Endodermal cell (in vitro differentiated cells): Measurements from ENCODE around the gene BAZ1B. TPM values are rescaled to one million over a fixed set of nuclear protein-coding genes. Genes with fewer than 3 reads are reported as not detected.
"Not testable (repeated sequence)": the region's sequence is repeated elsewhere in the genome, so short reads cannot be mapped to it uniquely, and the experiment has no call there.

Source experiments
- DNase-seq: peaks from one replicate; pipeline ENCODE4 v3.0.0-alpha.2; 2017
- H3K27ac ChIP-seq: 2 replicates; pipeline ENCODE4 v1.5.1; 2013; ENCODE audit warnings: mild to moderate bottlenecking, low read depth, low read length, moderate library complexity
- H3K27me3 ChIP-seq: 2 replicates; pipeline ENCODE4 v1.6.1; 2013; ENCODE audit warnings: mild to moderate bottlenecking, low read length, moderate library complexity; ENCODE audit not compliant: insufficient read depth, control insufficient read depth, poor library complexity, severe bottlenecking
- H3K36me3 ChIP-seq: 2 replicates; pipeline ENCODE4 v1.7.0; 2013; ENCODE audit warnings: mild to moderate bottlenecking, low read length, moderate library complexity; ENCODE audit not compliant: control insufficient read depth, insufficient read depth
- H3K4me1 ChIP-seq: one replicate; pipeline ENCODE4 v1.7.0; 2013; ENCODE audit warnings: low read length; ENCODE audit not compliant: control insufficient read depth, insufficient read depth
- H3K4me3 ChIP-seq: 2 replicates; pipeline ENCODE4 v1.5.1; 2013; ENCODE audit warnings: mild to moderate bottlenecking, low read length, moderate library complexity
- H3K9ac ChIP-seq: 2 replicates; pipeline ENCODE4 v1.6.1; 2013; ENCODE audit warnings: mild to moderate bottlenecking, low read length, moderate library complexity; ENCODE audit not compliant: poor library complexity, severe bottlenecking; ENCODE audit errors: extremely low read depth
- H3K9me3 ChIP-seq: 2 replicates; pipeline ENCODE4 v1.6.1; 2013; ENCODE audit warnings: mild to moderate bottlenecking, low read length, moderate library complexity; ENCODE audit not compliant: control insufficient read depth
- H3K27ac Mint-ChIP-seq: 2 replicates; pipeline ENCODE4 v1.8.0; 2020; ENCODE audit warnings: mixed read lengths
- H3K27me3 Mint-ChIP-seq: 2 replicates; pipeline ENCODE4 v1.8.0; 2021; ENCODE audit warnings: mild to moderate bottlenecking, mixed read lengths; ENCODE audit not compliant: insufficient read depth
- H3K36me3 Mint-ChIP-seq: 2 replicates; pipeline ENCODE4 v1.8.0; 2020; ENCODE audit warnings: low read depth, mixed read lengths
- H3K4me1 Mint-ChIP-seq: 2 replicates; pipeline ENCODE4 v1.8.0; 2020; ENCODE audit warnings: mixed read lengths
- H3K4me3 Mint-ChIP-seq: 2 replicates; pipeline ENCODE4 v1.8.0; 2020; ENCODE audit warnings: mild to moderate bottlenecking, moderate library complexity, mixed read lengths
- H3K9me3 Mint-ChIP-seq: 2 replicates; pipeline ENCODE4 v1.8.0; 2020; ENCODE audit warnings: mild to moderate bottlenecking, mixed read lengths
- CTCF ChIP-seq: fragments of 200-600 bp; sonication (generic); conservative IDR thresholded peaks from 2 replicates; pipeline ENCODE4 v1.5.0; 2021; ENCODE audit warnings: antibody characterized with exemption, mild to moderate bottlenecking
- WGBS, 2 experiments: methylation state at CpG; one replicate each; pipeline versions ENCODE4 v1.1.5 to v1.1.7; 2013; ENCODE audit warnings: missing lambda C conversion rate in 2 of 2, mixed read lengths in 1 of 2; ENCODE audit not compliant: insufficient coverage in 1 of 2, insufficient read length in 1 of 2; 5-methylcytosine and 5-hydroxymethylcytosine counted together
- total RNA-seq, 2 donors: library from RNA; stranded (reverse); fragmentation: NEBNext Ultra II Directional in 1 of 2; extraction: Animal tissue kit (Norgen Biotek cat#: 25700) in 1 of 2; gene quantifications; 2 replicates in 1 of 2; 3 replicates in 1 of 2; pipeline ENCODE4 v1.2.1, GENCODE V29; 2021

BAZ1B gene
- total RNA-seq, 2 donors from 2014 or later, result 66.4 to 72.1 TPM

- Histone ChIP-seq H3K4me1 (no peaks in the 10 kb centered on the region), H3K4me3 (no peak overlapping the region), H3K9ac (no peak overlapping the region), H3K27ac (no peak overlapping the region), H3K27me3 (no peaks in the 10 kb centered on the region), H3K36me3 (peaks cover 81% of the 10 kb centered on the region), H3K9me3 (no peaks in the 10 kb centered on the region)
- WGBS, 2 experiments, result 76 to 95% methylated on average over 4 to 5 of the region's 5 CpGs
- no peaks in the 10 kb centered on the region for H3K9me3 Mint-ChIP-seq
- no peak overlapping the region for H3K27ac Mint-ChIP-seq
- H3K4me1 Mint-ChIP-seq, result no peaks in the 10 kb centered on the region
- H3K4me3 Mint-ChIP-seq, result no peak overlapping the region
- peaks cover 64% of the 10 kb centered on the region for H3K36me3 Mint-ChIP-seq
- H3K27me3 Mint-ChIP-seq, result no peaks in the 10 kb centered on the region
- TF ChIP-seq CTCF, result no peak
- no peak for DNase-seq
Measured at GRCh38 chr7:73477376-73477775, 44.7 kb downstream of the BAZ1B start.

DNA sequence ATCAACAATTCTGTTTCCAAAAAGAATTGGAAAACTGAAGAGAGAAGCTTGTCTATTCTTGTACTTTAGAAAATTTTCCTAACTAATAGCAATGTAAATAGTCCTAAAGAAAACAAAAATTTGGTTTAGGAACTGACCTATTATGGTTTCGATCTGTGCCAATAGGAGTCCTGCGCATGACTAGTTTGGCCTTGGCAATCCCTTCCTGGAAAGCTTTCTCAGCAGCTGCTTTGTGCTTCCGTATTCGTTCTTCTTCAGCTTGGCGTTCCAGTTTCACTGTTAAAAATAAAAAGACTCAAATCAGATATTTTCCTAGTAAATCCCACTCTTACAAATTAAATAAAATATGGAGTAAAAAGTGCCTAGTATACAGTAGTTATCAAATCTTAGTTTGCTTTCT lies 51.9 kb downstream of the BAZ1B start:
- no peaks in the 10 kb centered on the region for H3K27me3 ChIP-seq
- no peak for TF ChIP-seq CTCF
- H3K4me3 ChIP-seq, result no peak overlapping the region
- peaks cover 85% of the 10 kb centered on the region for H3K36me3 ChIP-seq
- H3K27ac ChIP-seq, result no peak overlapping the region
- no peak overlapping the region for H3K4me3 Mint-ChIP-seq
- H3K9ac ChIP-seq, result no peak overlapping the region
- H3K4me1 ChIP-seq, result no peaks in the 10 kb centered on the region
- no peaks in the 10 kb centered on the region for H3K4me1 Mint-ChIP-seq
- H3K9me3 ChIP-seq, result no peaks in the 10 kb centered on the region
- WGBS, 2 experiments, result 92 to 96% methylated on average over 2 to 5 of the region's 5 CpGs
- H3K27me3 Mint-ChIP-seq, result no peaks in the 10 kb centered on the region
- no peak for DNase-seq
- no peak overlapping the region for H3K27ac Mint-ChIP-seq
- H3K9me3 Mint-ChIP-seq, result no peaks in the 10 kb centered on the region
- peaks cover 61% of the 10 kb centered on the region for H3K36me3 Mint-ChIP-seq

DNA sequence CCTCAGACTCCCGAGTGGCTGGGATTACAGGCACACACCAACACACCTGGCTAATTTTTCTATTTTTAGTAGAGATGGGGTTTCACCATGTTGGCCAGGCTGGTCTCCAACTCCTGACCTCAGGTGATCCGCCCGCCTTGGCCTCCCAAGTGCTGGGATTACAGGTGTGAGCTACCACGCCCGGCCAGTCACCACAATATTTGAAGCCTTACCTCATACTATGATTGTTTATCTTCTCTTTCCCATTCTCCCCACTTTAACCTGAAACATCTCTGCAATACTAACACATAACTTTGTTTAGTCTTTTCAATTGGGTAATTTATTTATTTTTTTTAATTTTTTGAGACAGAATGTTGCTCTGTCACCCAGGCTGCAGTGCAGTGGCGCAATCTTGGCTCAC lies 55.0 kb downstream of the BAZ1B start:
- not testable (repeated sequence) for H3K4me3 ChIP-seq, H3K4me3 Mint-ChIP-seq, H3K27ac Mint-ChIP-seq, H3K4me1 ChIP-seq, H3K27ac ChIP-seq, H3K9ac ChIP-seq, H3K27me3 ChIP-seq, H3K4me1 Mint-ChIP-seq, H3K27me3 Mint-ChIP-seq, DNase-seq, H3K9me3 Mint-ChIP-seq, H3K9me3 ChIP-seq
- H3K36me3 Mint-ChIP-seq, result peaks cover 80% of the 10 kb centered on the region
- peaks cover 98% of the 10 kb centered on the region for H3K36me3 ChIP-seq
- WGBS, 2 experiments, result 96 to 100% methylated on average over 2 to 6 of the region's 6 CpGs

DNA sequence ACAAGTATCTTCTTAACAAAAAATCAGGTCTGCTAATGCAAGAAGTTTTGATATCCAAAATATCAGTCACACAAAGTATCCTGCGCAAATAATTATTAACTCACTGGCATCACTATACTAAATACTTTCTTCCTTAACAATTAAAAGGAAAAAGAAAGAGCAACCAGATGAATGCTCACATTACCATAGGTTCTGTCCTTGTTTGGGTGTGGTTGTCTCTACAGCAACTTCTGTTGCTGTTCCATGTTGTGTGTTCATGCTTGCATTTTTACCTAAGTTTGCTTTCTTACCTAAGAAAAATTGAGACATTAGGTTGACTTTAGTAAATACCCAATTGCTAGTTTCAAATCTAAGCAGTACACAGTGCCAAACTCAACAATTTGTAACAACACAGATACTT lies 56.0 kb downstream of the BAZ1B start:
- H3K27me3 Mint-ChIP-seq, result no peaks in the 10 kb centered on the region
- H3K4me3 ChIP-seq, result no peak overlapping the region
- no peak overlapping the region for H3K4me3 Mint-ChIP-seq
- no peaks in the 10 kb centered on the region for H3K27me3 ChIP-seq
- no peaks in the 10 kb centered on the region for H3K4me1 ChIP-seq
- H3K9me3 Mint-ChIP-seq, result no peaks in the 10 kb centered on the region
- no peak overlapping the region for H3K27ac ChIP-seq
- H3K36me3 Mint-ChIP-seq, result peaks cover 81% of the 10 kb centered on the region
- no peak overlapping the region for H3K9ac ChIP-seq
- H3K36me3 ChIP-seq, result peaks cover 98% of the 10 kb centered on the region
- WGBS, 2 experiments, result 100% methylated on average over 1 of the region's 1 CpG; no CpG with 5 or more reads in 1 of the 2 experiments
- H3K27ac Mint-ChIP-seq, result no peak overlapping the region
- H3K4me1 Mint-ChIP-seq, result no peaks in the 10 kb centered on the region
- no peak for TF ChIP-seq CTCF
- no peak for DNase-seq
- no peaks in the 10 kb centered on the region for H3K9me3 ChIP-seq
